ENCODE data around the gene STARD4. TPM values are rescaled to one million over a fixed set of nuclear protein-coding genes. Genes with fewer than 3 reads are reported as not detected.

Gene STARD4
- total and polyA plus RNA-seq, 2 experiments from 2014 or later, result 39.9 to 126 TPM

DNA sequence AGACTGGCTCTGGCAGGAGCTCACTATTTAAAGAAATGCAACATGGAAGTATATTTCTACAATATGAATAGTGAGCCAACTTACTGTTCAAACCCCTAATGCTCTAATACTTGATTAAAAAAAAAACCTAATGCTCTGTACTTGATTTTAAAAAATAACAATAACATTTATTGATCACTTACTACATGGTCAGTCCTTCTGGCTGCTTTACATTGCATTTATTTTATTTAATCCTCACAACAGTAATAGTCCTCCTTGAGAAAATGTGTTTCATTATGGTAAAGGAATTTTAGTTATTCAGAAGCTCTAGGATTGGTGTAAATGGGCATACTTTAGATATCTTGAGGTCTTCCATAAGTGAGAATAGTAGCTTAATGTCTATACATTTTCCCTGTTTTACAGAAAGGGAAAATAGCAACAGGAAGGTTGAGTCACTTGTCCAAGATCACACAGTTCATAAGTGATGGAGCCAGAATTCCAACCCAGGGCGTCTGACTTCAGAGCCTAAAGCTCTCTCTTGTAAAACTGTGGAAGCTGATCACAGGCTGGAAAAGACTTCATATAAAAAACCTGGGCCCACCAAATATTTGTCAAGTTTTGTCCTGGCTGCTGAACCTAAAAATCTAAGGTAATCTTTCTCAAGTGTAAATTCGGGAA is 1.0 kb downstream of the STARD4 start:
- Histone ChIP-seq H3K79me2 (peaks cover 59% of the 10 kb centered on the region), H3K27me3 (no peaks in the 10 kb centered on the region), H3K4me2 (peak overlapping the region; percentile 76), H3K27ac (peak overlapping the region; percentile 96), H4K20me1 (ENCODE audit: insufficient read depth, poor library complexity, severe bottlenecking) (peaks cover 27% of the 10 kb centered on the region), H3K36me3 (replicated peaks; ENCODE audit: insufficient read depth, low read depth) (no peaks in the 10 kb centered on the region), H3K4me3 (peak overlapping the region; percentile 62), H2AFZ (peak overlapping the region; percentile 68), H3K4me1 (ENCODE audit: insufficient read depth) (peaks cover 19% of the 10 kb centered on the region), H3K9me3 (ENCODE audit: low read depth) (no peaks in the 10 kb centered on the region), H3K9me2 (replicated peaks; ENCODE audit: insufficient read depth) (no peaks in the 10 kb centered on the region)
- WGBS (ENCODE audit: low lambda C conversion rate, missing lambda C conversion rate), result 4% methylated on average over 2 of the region's 2 CpGs
- DNase-seq (ENCODE audit: low spot score), result peak; percentile 13
- TF ChIP-seq EZH2phosphoT487 (IDR thresholded peaks at IDR 0.05; ENCODE audit: low read depth, severe bottlenecking, unreplicated experiment) (no peak), CTCF (IDR thresholded peaks at IDR 0.05; ENCODE audit: poor library complexity) (no peak), EZH2 (IDR thresholded peaks at IDR 0.05; ENCODE audit: borderline replicate concordance) (no peak)

- no peak overlapping the region for H2AFZ ChIP-seq
- no peak overlapping the region for H3K4me3 ChIP-seq
- H3K9me2 ChIP-seq (replicated peaks; ENCODE audit: insufficient read depth), result no peaks in the 10 kb centered on the region
- H3K9me3 ChIP-seq (ENCODE audit: low read depth), result no peaks in the 10 kb centered on the region
- no peak for DNase-seq (ENCODE audit: low spot score)
- no peaks in the 10 kb centered on the region for H3K27me3 ChIP-seq
- TF ChIP-seq CTCF (IDR thresholded peaks at IDR 0.05; ENCODE audit: poor library complexity), result no peak
- TF ChIP-seq EZH2 (IDR thresholded peaks at IDR 0.05; ENCODE audit: borderline replicate concordance), result no peak
- TF ChIP-seq EZH2phosphoT487 (IDR thresholded peaks at IDR 0.05; ENCODE audit: low read depth, severe bottlenecking, unreplicated experiment), result no peak
- peaks cover 27% of the 10 kb centered on the region for H4K20me1 ChIP-seq (ENCODE audit: insufficient read depth, poor library complexity, severe bottlenecking)
- no peak overlapping the region for H3K27ac ChIP-seq
- H3K36me3 ChIP-seq (replicated peaks; ENCODE audit: insufficient read depth, low read depth), result no peaks in the 10 kb centered on the region
- 45% methylated on average over 1 of the region's 1 CpG for WGBS (ENCODE audit: low lambda C conversion rate, missing lambda C conversion rate)
- peak overlapping the region; percentile 76 for H3K4me2 ChIP-seq
- peaks cover 19% of the 10 kb centered on the region for H3K4me1 ChIP-seq (ENCODE audit: insufficient read depth)
- peaks cover 75% of the 10 kb centered on the region for H3K79me2 ChIP-seq
These were observed 3.2 kb downstream of the STARD4 start for GRCh38 chr5:111509119-111509518.

- Histone ChIP-seq H3K79me2 (peaks cover 92% of the 10 kb centered on the region), H4K20me1 (ENCODE audit: insufficient read depth, poor library complexity, severe bottlenecking) (peaks cover 27% of the 10 kb centered on the region), H3K4me3 (no peak overlapping the region), H3K4me2 (peak overlapping the region; percentile 1), H3K9me3 (ENCODE audit: low read depth) (no peaks in the 10 kb centered on the region), H3K27me3 (no peaks in the 10 kb centered on the region), H3K9me2 (replicated peaks; ENCODE audit: insufficient read depth) (no peaks in the 10 kb centered on the region), H3K36me3 (replicated peaks; ENCODE audit: insufficient read depth, low read depth) (no peaks in the 10 kb centered on the region), H3K4me1 (ENCODE audit: insufficient read depth) (peaks cover 10% of the 10 kb centered on the region), H3K27ac (no peak overlapping the region), H2AFZ (no peak overlapping the region)
- WGBS (ENCODE audit: low lambda C conversion rate, missing lambda C conversion rate), result 94% methylated on average over 4 of the region's 4 CpGs
- DNase-seq (ENCODE audit: low spot score), result no peak
- TF ChIP-seq CTCF (IDR thresholded peaks at IDR 0.05; ENCODE audit: poor library complexity), result no peak
- TF ChIP-seq EZH2phosphoT487 (IDR thresholded peaks at IDR 0.05; ENCODE audit: low read depth, severe bottlenecking, unreplicated experiment), result no peak
- TF ChIP-seq EZH2 (IDR thresholded peaks at IDR 0.05; ENCODE audit: borderline replicate concordance), result no peak
These were observed 5.1 kb downstream of the STARD4 start for GRCh38 chr5:111507276-111507675.

Data from hepatocyte (in vitro differentiated cells).